GM23338 (cell line): ENCODE measurements around the gene LRCH3. TPM values are rescaled to one million over a fixed set of nuclear protein-coding genes. Genes with fewer than 3 reads are reported as not detected.

ENCODE experiments used
- ATAC-seq: fragments of 200-7000 bp; cut with Tn5 transposase; 3 replicates; pipeline ENCODE4 v1.9.1; 2020
- DNase-seq: peaks from one replicate; pipeline ENCODE4 v3.0.0-alpha.2; 2015; ENCODE audit warnings: low spot score
- H2AFZ ChIP-seq: fragments of 200-600 bp; sonication (generic); 2 replicates; pipeline ENCODE4 v1.8.0; 2016; ENCODE audit warnings: antibody characterized with exemption, mild to moderate bottlenecking, moderate library complexity
- H3F3A ChIP-seq: fragments of 200-600 bp; sonication (generic); replicated peaks from 2 replicates; pipeline ENCODE4 v1.8.0; 2017; ENCODE audit warnings: antibody characterized with exemption, mixed run types, low read depth
- H3K27ac ChIP-seq: fragments of 200-600 bp; sonication (generic); 2 replicates; pipeline ENCODE4 v1.6.1; 2016; ENCODE audit warnings: low read depth
- H3K27me3 ChIP-seq: fragments of 200-600 bp; sonication (generic); 2 replicates; pipeline ENCODE4 v1.8.0; 2016; ENCODE audit warnings: mild to moderate bottlenecking, mixed run types, moderate library complexity; ENCODE audit not compliant: insufficient read depth
- H3K36me3 ChIP-seq: fragments of 200-600 bp; sonication (generic); 2 replicates; pipeline ENCODE4 v1.8.0; 2016; ENCODE audit warnings: mild to moderate bottlenecking; ENCODE audit not compliant: insufficient read depth
- H3K4me1 ChIP-seq: fragments of 200-600 bp; sonication (generic); 2 replicates; pipeline ENCODE4 v1.8.0; 2016; ENCODE audit warnings: mild to moderate bottlenecking, moderate library complexity; ENCODE audit not compliant: insufficient read depth
- H3K4me2 ChIP-seq: fragments of 200-600 bp; sonication (generic); 2 replicates; pipeline ENCODE4 v1.7.1; 2017; ENCODE audit warnings: mixed run types
- H3K4me3 ChIP-seq: fragments of 200-600 bp; sonication (generic); 2 replicates; pipeline ENCODE4 v1.6.1; 2016; ENCODE audit warnings: mixed run types
- H3K79me2 ChIP-seq: fragments of 200-600 bp; sonication (generic); replicated peaks from 2 replicates; pipeline ENCODE4 v1.8.0; 2017; ENCODE audit warnings: mild to moderate bottlenecking; ENCODE audit not compliant: insufficient read depth
- H3K9me2 ChIP-seq: fragments of 200-600 bp; sonication (generic); 2 replicates; pipeline ENCODE4 v1.8.0; 2017; ENCODE audit not compliant: insufficient read depth
- H4K20me1 ChIP-seq: fragments of 200-600 bp; sonication (generic); replicated peaks from 2 replicates; pipeline ENCODE4 v1.8.0; 2017; ENCODE audit warnings: mild to moderate bottlenecking; ENCODE audit not compliant: insufficient read depth
- H3K27ac Mint-ChIP-seq: 2 replicates; pipeline ENCODE4 v1.8.0; 2020; ENCODE audit warnings: inconsistent platforms, mild to moderate bottlenecking, moderate library complexity, mixed read lengths
- H3K27me3 Mint-ChIP-seq: 3 replicates; pipeline ENCODE4 v1.8.0; 2022; ENCODE audit warnings: low read depth, mild to moderate bottlenecking, moderate library complexity, mixed read lengths, inconsistent platforms; ENCODE audit not compliant: insufficient read depth, poor library complexity
- H3K36me3 Mint-ChIP-seq: 3 replicates; pipeline ENCODE4 v1.8.0; 2021; ENCODE audit warnings: low read depth, mild to moderate bottlenecking, inconsistent platforms, moderate library complexity, mixed read lengths
- H3K4me1 Mint-ChIP-seq: 3 replicates; pipeline ENCODE4 v1.8.0; 2020; ENCODE audit warnings: mild to moderate bottlenecking, inconsistent platforms, mixed read lengths
- H3K4me3 Mint-ChIP-seq: 3 replicates; pipeline ENCODE4 v1.8.0; 2021; ENCODE audit warnings: moderate library complexity, mild to moderate bottlenecking, inconsistent platforms, mixed read lengths
- H3K9me3 Mint-ChIP-seq: 3 replicates; pipeline ENCODE4 v1.8.0; 2020; ENCODE audit warnings: moderate library complexity, mild to moderate bottlenecking, inconsistent platforms, mixed read lengths
- NANOG ChIP-seq: IDR thresholded peaks from 2 replicates; pipeline ENCODE4 v1.6.1; 2016; ENCODE audit warnings: antibody characterized with exemption, borderline replicate concordance
- POLR2AphosphoS5 ChIP-seq: IDR thresholded peaks from 2 replicates; pipeline ENCODE4 v1.6.1; 2016; ENCODE audit warnings: antibody characterized with exemption, low read depth
- STAT1 ChIP-seq: IDR thresholded peaks from one replicate; pipeline ENCODE4 v1.6.1; 2016; ENCODE audit warnings: antibody characterized with exemption; ENCODE audit not compliant: unreplicated experiment
- ZNF114 ChIP-seq: fragments of 250-450 bp; sonication (Bioruptor Pico); IDR thresholded peaks from 2 replicates; pipeline ENCODE4 v1.5.0; 2020; ENCODE audit warnings: mild to moderate bottlenecking, moderate library complexity
- ZNF331 ChIP-seq: fragments of 250-450 bp; sonication (Bioruptor Pico); IDR thresholded peaks from 2 replicates; pipeline ENCODE4 v1.5.0; 2020; ENCODE audit warnings: low read depth, mild to moderate bottlenecking, moderate library complexity
- polyA plus RNA-seq: library from polyadenylated mRNA; unstranded; fragments of >200 nt; fragmentation: Nextera tagmentation; extraction: Ambion mirVana; gene quantifications from 2 replicates; pipeline ENCODE4 v1.2.1, GENCODE V29; 2016
- total RNA-seq: library from RNA; depleted of rRNA; stranded (reverse); fragments of >200 nt; shearing (Covaris generic); gene quantifications from 2 replicates; pipeline ENCODE4 v1.2.3, GENCODE V29; 2014
- TF ChIP-seq, protein P1 (sequence below), 2 experiments: fragments of 200-600 bp in 1 of 2; sonication (generic) in 1 of 2; conservative IDR thresholded peaks; 2 replicates each; pipeline versions ENCODE4 v1.5.1 to v1.6.1; 2016 to 2017; ENCODE audit warnings: antibody characterized with exemption in 2 of 2, low read depth in 2 of 2, mild to moderate bottlenecking in 2 of 2, moderate library complexity in 1 of 2
- TF ChIP-seq, protein P2 (sequence below): IDR thresholded peaks from one replicate; pipeline ENCODE4 v1.6.1; 2018; ENCODE audit warnings: antibody characterized with exemption; ENCODE audit not compliant: unreplicated experiment
- TF ChIP-seq, protein P3 (sequence below): fragments of 250-450 bp; sonication (Bioruptor Pico); IDR thresholded peaks from 2 replicates; pipeline ENCODE4 v1.5.0; 2020; ENCODE audit warnings: mild to moderate bottlenecking, moderate library complexity

LRCH3 gene
- total and polyA plus RNA-seq, 2 experiments from 2014 or later, result 22.9 to 60.0 TPM

DNA sequence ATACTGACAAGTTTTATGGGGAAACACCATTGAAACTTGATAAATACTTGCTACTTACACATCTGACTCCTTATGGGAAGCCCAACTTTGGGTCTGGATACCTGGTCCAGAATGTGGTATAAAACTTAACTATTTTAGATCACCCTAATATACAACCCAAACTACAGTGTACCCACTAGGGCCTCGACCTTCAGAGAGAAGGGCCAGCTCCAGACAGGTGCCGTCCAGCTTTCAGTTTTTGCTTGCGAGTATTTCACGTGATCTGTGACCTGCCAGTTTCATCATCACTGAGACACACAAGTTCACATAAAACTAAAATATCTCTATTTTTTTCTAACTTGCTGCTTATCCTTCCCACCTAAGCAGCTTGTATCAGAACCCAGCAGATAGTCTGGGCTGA is 99.6 kb downstream of the LRCH3 start:
- DNase-seq, result no peak
- Mint-ChIP-seq H3K27ac (no peak overlapping the region), H3K4me1 (peaks cover 20% of the 10 kb centered on the region), H3K4me3 (no peak overlapping the region), H3K9me3 (no peaks in the 10 kb centered on the region), H3K27me3 (peaks cover 2% of the 10 kb centered on the region), H3K36me3 (peaks cover 8% of the 10 kb centered on the region)
- no peaks in the 10 kb centered on the region for H4K20me1 ChIP-seq
- H3K27ac ChIP-seq, result peak overlapping the region; percentile 7; the same call in 1 of the 2 replicates
- TF ChIP-seq POLR2AphosphoS5 (no peak), NANOG (no peak), STAT1 (no peak), ZNF114 (no peak), ZNF331 (CRISPR knock-in tag) (no peak)
- TF ChIP-seq, protein P1, sequence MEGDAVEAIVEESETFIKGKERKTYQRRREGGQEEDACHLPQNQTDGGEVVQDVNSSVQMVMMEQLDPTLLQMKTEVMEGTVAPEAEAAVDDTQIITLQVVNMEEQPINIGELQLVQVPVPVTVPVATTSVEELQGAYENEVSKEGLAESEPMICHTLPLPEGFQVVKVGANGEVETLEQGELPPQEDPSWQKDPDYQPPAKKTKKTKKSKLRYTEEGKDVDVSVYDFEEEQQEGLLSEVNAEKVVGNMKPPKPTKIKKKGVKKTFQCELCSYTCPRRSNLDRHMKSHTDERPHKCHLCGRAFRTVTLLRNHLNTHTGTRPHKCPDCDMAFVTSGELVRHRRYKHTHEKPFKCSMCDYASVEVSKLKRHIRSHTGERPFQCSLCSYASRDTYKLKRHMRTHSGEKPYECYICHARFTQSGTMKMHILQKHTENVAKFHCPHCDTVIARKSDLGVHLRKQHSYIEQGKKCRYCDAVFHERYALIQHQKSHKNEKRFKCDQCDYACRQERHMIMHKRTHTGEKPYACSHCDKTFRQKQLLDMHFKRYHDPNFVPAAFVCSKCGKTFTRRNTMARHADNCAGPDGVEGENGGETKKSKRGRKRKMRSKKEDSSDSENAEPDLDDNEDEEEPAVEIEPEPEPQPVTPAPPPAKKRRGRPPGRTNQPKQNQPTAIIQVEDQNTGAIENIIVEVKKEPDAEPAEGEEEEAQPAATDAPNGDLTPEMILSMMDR (conservative IDR thresholded peaks at IDR 0.05; ENCODE audit: low read depth in 2 of 2), result no peak
- TF ChIP-seq, protein P2, sequence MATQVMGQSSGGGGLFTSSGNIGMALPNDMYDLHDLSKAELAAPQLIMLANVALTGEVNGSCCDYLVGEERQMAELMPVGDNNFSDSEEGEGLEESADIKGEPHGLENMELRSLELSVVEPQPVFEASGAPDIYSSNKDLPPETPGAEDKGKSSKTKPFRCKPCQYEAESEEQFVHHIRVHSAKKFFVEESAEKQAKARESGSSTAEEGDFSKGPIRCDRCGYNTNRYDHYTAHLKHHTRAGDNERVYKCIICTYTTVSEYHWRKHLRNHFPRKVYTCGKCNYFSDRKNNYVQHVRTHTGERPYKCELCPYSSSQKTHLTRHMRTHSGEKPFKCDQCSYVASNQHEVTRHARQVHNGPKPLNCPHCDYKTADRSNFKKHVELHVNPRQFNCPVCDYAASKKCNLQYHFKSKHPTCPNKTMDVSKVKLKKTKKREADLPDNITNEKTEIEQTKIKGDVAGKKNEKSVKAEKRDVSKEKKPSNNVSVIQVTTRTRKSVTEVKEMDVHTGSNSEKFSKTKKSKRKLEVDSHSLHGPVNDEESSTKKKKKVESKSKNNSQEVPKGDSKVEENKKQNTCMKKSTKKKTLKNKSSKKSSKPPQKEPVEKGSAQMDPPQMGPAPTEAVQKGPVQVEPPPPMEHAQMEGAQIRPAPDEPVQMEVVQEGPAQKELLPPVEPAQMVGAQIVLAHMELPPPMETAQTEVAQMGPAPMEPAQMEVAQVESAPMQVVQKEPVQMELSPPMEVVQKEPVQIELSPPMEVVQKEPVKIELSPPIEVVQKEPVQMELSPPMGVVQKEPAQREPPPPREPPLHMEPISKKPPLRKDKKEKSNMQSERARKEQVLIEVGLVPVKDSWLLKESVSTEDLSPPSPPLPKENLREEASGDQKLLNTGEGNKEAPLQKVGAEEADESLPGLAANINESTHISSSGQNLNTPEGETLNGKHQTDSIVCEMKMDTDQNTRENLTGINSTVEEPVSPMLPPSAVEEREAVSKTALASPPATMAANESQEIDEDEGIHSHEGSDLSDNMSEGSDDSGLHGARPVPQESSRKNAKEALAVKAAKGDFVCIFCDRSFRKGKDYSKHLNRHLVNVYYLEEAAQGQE, result no peak
- TF ChIP-seq, protein P3, sequence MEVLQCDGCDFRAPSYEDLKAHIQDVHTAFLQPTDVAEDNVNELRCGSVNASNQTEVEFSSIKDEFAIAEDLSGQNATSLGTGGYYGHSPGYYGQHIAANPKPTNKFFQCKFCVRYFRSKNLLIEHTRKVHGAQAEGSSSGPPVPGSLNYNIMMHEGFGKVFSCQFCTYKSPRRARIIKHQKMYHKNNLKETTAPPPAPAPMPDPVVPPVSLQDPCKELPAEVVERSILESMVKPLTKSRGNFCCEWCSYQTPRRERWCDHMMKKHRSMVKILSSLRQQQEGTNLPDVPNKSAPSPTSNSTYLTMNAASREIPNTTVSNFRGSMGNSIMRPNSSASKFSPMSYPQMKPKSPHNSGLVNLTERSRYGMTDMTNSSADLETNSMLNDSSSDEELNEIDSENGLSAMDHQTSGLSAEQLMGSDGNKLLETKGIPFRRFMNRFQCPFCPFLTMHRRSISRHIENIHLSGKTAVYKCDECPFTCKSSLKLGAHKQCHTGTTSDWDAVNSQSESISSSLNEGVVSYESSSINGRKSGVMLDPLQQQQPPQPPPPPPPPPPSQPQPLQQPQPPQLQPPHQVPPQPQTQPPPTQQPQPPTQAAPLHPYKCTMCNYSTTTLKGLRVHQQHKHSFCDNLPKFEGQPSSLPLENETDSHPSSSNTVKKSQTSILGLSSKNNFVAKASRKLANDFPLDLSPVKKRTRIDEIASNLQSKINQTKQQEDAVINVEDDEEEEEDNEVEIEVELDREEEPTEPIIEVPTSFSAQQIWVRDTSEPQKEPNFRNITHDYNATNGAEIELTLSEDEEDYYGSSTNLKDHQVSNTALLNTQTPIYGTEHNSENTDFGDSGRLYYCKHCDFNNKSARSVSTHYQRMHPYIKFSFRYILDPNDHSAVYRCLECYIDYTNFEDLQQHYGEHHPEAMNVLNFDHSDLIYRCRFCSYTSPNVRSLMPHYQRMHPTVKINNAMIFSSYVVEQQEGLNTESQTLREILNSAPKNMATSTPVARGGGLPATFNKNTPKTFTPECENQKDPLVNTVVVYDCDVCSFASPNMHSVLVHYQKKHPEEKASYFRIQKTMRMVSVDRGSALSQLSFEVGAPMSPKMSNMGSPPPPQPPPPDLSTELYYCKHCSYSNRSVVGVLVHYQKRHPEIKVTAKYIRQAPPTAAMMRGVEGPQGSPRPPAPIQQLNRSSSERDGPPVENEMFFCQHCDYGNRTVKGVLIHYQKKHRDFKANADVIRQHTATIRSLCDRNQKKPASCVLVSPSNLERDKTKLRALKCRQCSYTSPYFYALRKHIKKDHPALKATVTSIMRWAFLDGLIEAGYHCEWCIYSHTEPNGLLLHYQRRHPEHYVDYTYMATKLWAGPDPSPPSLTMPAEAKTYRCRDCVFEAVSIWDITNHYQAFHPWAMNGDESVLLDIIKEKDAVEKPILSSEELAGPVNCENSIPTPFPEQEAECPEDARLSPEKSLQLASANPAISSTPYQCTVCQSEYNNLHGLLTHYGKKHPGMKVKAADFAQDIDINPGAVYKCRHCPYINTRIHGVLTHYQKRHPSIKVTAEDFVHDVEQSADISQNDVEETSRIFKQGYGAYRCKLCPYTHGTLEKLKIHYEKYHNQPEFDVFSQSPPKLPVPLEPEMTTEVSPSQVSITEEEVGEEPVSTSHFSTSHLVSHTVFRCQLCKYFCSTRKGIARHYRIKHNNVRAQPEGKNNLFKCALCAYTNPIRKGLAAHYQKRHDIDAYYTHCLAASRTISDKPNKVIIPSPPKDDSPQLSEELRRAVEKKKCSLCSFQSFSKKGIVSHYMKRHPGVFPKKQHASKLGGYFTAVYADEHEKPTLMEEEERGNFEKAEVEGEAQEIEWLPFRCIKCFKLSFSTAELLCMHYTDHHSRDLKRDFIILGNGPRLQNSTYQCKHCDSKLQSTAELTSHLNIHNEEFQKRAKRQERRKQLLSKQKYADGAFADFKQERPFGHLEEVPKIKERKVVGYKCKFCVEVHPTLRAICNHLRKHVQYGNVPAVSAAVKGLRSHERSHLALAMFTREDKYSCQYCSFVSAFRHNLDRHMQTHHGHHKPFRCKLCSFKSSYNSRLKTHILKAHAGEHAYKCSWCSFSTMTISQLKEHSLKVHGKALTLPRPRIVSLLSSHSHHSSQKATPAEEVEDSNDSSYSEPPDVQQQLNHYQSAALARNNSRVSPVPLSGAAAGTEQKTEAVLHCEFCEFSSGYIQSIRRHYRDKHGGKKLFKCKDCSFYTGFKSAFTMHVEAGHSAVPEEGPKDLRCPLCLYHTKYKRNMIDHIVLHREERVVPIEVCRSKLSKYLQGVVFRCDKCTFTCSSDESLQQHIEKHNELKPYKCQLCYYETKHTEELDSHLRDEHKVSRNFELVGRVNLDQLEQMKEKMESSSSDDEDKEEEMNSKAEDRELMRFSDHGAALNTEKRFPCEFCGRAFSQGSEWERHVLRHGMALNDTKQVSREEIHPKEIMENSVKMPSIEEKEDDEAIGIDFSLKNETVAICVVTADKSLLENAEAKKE (CRISPR knock-in tag), result no peak
- H2AFZ ChIP-seq, result no peak overlapping the region
- no peaks in the 10 kb centered on the region for H3K79me2 ChIP-seq
- H3K4me1 ChIP-seq, result peaks cover 6% of the 10 kb centered on the region; the same call in 1 of the 2 replicates
- no peaks in the 10 kb centered on the region for H3K36me3 ChIP-seq
- H3F3A ChIP-seq, result no peaks in the 10 kb centered on the region; the same call in 1 of the 2 replicates
- no peaks in the 10 kb centered on the region for H3K27me3 ChIP-seq
- H3K4me2 ChIP-seq, result no peak overlapping the region
- no peaks in the 10 kb centered on the region for H3K9me2 ChIP-seq
- ATAC-seq, result no peak
- no peak overlapping the region for H3K4me3 ChIP-seq
